MM.1S (cell line): ENCODE data around the gene NSD2.

Source experiments
- DNase-seq: peaks from one replicate; pipeline ENCODE4 v3.0.0-alpha.2; 2015
- H2AFZ ChIP-seq: fragments of 300-600 bp; sonication (generic); 2 replicates; pipeline ENCODE4 v1.6.0; 2016; ENCODE audit warnings: antibody characterized with exemption, low read length
- H3F3A ChIP-seq: fragments of 300-600 bp; sonication (generic); 2 replicates; pipeline ENCODE4 v1.6.1; 2016; ENCODE audit warnings: mild to moderate bottlenecking, antibody characterized with exemption, low read length, moderate library complexity, mixed read lengths; ENCODE audit not compliant: insufficient read depth
- H3K27ac ChIP-seq: fragments of 300-600 bp; sonication (generic); 2 replicates; pipeline ENCODE4 v1.5.1; 2016; ENCODE audit warnings: mild to moderate bottlenecking, low read length
- H3K27me3 ChIP-seq: fragments of 300-600 bp; sonication (generic); replicated peaks from 2 replicates; pipeline ENCODE4 v1.6.0; 2016; ENCODE audit warnings: low read length; ENCODE audit not compliant: insufficient read depth
- H3K36me3 ChIP-seq: fragments of 300-600 bp; sonication (generic); replicated peaks from 2 replicates; pipeline ENCODE4 v1.6.1; 2016; ENCODE audit warnings: mild to moderate bottlenecking, low read length, mixed read lengths; ENCODE audit not compliant: insufficient read depth
- H3K4me1 ChIP-seq: fragments of 300-600 bp; sonication (generic); 2 replicates; pipeline ENCODE4 v1.6.1; 2016; ENCODE audit warnings: low read length, mixed read lengths
- H3K4me2 ChIP-seq: fragments of 300-600 bp; sonication (generic); 2 replicates; pipeline ENCODE4 v1.6.0; 2016; ENCODE audit warnings: low read depth, low read length
- H3K4me3 ChIP-seq: fragments of 300-600 bp; sonication (generic); 2 replicates; pipeline ENCODE4 v1.5.1; 2016; ENCODE audit warnings: low read length, mixed read lengths
- H3K79me2 ChIP-seq: fragments of 300-600 bp; sonication (generic); 2 replicates; pipeline ENCODE4 v1.6.1; 2016; ENCODE audit warnings: mixed run types, low read length, mixed read lengths
- H3K9ac ChIP-seq: fragments of 300-600 bp; sonication (generic); 2 replicates; pipeline ENCODE4 v1.6.1; 2016; ENCODE audit warnings: low read length, mixed read lengths
- H3K9me2 ChIP-seq: fragments of 300-600 bp; sonication (generic); replicated peaks from 2 replicates; pipeline ENCODE4 v1.6.1; 2016; ENCODE audit warnings: mild to moderate bottlenecking, low read length, mixed read lengths; ENCODE audit not compliant: insufficient read depth
- H3K9me3 ChIP-seq: fragments of 300-600 bp; sonication (generic); replicated peaks from 2 replicates; pipeline ENCODE4 v1.6.1; 2016; ENCODE audit warnings: mild to moderate bottlenecking, low read length, mixed read lengths; ENCODE audit not compliant: insufficient read depth
- H4K20me1 ChIP-seq: fragments of 300-600 bp; sonication (generic); 2 replicates; pipeline ENCODE4 v1.6.1; 2016; ENCODE audit warnings: mild to moderate bottlenecking, low read length, moderate library complexity, mixed read lengths; ENCODE audit not compliant: insufficient read depth
- EZH2 ChIP-seq: fragments of 300-600 bp; sonication (generic); optimal IDR thresholded peaks from 2 replicates; pipeline ENCODE3; 2017; ENCODE audit warnings: low read depth, mild to moderate bottlenecking, antibody characterized with exemption, low read length, mixed read lengths
- EZH2phosphoT487 ChIP-seq: fragments of 300-600 bp; sonication (generic); IDR thresholded peaks from 2 replicates; pipeline ENCODE4 v1.6.1; 2018; ENCODE audit warnings: antibody characterized with exemption, low read length
- TF ChIP-seq, protein P1 (sequence below): fragments of 300-600 bp; sonication (generic); IDR thresholded peaks from 2 replicates; pipeline ENCODE4 v1.5.1; 2016; ENCODE audit warnings: antibody characterized with exemption, low read length, mixed read lengths

Gene NSD2

DNA sequence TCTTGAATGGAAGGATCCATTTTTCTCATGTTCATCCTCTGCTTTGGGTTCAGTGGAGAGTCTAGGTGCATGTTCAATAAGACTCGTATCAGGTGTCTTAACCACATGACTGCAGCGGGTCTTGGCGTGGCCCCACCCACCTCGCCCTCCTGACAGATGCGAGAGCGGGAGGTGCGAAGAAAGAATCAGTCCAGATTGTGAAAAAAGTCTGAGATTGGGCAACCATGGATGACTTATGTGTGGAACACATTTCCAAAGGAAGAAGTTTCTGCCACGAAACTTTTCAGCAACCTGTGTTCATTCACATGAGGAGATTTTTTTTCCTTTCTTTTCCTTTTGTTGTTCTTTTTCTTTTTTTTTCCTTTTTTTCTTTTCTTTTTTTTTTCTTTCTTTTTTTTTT is 66.8 kb downstream of the NSD2 start:
- TF ChIP-seq, protein P1, sequence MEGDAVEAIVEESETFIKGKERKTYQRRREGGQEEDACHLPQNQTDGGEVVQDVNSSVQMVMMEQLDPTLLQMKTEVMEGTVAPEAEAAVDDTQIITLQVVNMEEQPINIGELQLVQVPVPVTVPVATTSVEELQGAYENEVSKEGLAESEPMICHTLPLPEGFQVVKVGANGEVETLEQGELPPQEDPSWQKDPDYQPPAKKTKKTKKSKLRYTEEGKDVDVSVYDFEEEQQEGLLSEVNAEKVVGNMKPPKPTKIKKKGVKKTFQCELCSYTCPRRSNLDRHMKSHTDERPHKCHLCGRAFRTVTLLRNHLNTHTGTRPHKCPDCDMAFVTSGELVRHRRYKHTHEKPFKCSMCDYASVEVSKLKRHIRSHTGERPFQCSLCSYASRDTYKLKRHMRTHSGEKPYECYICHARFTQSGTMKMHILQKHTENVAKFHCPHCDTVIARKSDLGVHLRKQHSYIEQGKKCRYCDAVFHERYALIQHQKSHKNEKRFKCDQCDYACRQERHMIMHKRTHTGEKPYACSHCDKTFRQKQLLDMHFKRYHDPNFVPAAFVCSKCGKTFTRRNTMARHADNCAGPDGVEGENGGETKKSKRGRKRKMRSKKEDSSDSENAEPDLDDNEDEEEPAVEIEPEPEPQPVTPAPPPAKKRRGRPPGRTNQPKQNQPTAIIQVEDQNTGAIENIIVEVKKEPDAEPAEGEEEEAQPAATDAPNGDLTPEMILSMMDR, result no peak
- TF ChIP-seq EZH2phosphoT487 (no peak), EZH2 (no peak)

DNA sequence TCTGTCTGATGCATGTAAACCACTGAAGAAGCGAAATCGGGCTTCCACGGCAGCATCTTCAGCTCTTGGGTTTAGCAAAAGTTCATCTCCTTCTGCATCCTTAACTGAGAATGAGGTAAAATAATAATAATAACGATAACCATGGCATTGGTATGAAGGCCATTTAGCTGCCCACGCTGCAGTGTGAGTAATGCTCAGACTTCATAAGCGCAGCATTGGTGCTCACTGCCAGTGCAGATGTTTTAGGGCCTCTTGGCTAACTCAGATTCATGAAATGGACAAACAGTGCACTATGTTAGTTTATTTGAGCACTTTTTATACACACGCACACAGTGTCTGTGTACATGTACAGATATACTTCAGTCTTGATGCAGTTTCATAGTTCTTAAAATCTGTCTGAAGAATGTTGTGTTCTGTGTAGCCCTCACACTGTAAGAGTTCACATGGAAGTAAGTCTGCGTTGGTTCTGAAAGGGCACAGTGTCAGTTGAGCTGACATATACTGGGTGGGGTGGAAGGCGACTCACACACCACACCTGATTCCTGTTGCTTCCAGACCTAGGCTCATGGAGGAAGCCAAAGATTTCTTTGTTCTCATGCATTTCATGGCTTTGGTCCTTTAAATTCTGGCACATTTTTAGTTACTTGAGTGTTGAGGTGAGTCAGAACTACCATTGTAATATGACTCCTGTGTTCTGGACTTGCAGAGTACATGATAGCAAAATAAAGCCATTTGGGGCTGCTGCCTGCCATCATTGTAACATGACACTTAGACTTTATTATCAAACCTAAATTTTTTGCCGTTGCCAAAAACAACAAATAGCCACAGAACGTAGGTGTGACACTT is 68.7 kb downstream of the NSD2 start:
- no peak for DNase-seq
- peaks cover 38% of the 10 kb centered on the region for H3K36me3 ChIP-seq
- H3K27me3 ChIP-seq, result no peaks in the 10 kb centered on the region
- no peaks in the 10 kb centered on the region for H3K9me3 ChIP-seq
- no peaks in the 10 kb centered on the region for H3F3A ChIP-seq
- peaks cover 21% of the 10 kb centered on the region for H3K79me2 ChIP-seq
- no peaks in the 10 kb centered on the region for H3K4me1 ChIP-seq
- H2AFZ ChIP-seq, result no peak overlapping the region
- no peaks in the 10 kb centered on the region for H3K9me2 ChIP-seq
- no peak overlapping the region for H3K9ac ChIP-seq
- no peaks in the 10 kb centered on the region for H4K20me1 ChIP-seq
- H3K4me2 ChIP-seq, result no peak overlapping the region
- no peak overlapping the region for H3K4me3 ChIP-seq
- no peak overlapping the region for H3K27ac ChIP-seq
- TF ChIP-seq EZH2 (no peak), EZH2phosphoT487 (no peak)

More for the DNA sequence above, 66.8 kb downstream of the NSD2 start:
- Histone ChIP-seq H3K9ac (no peak overlapping the region), H3K9me2 (no peaks in the 10 kb centered on the region), H3K4me3 (no peak overlapping the region), H3K79me2 (peaks cover 17% of the 10 kb centered on the region), H4K20me1 (no peaks in the 10 kb centered on the region), H3K4me1 (no peaks in the 10 kb centered on the region), H3F3A (no peaks in the 10 kb centered on the region), H3K27me3 (no peaks in the 10 kb centered on the region), H3K4me2 (no peak overlapping the region), H3K27ac (no peak overlapping the region), H3K36me3 (peaks cover 31% of the 10 kb centered on the region), H2AFZ (no peak overlapping the region), H3K9me3 (no peaks in the 10 kb centered on the region)
- DNase-seq, result no peak

DNA sequence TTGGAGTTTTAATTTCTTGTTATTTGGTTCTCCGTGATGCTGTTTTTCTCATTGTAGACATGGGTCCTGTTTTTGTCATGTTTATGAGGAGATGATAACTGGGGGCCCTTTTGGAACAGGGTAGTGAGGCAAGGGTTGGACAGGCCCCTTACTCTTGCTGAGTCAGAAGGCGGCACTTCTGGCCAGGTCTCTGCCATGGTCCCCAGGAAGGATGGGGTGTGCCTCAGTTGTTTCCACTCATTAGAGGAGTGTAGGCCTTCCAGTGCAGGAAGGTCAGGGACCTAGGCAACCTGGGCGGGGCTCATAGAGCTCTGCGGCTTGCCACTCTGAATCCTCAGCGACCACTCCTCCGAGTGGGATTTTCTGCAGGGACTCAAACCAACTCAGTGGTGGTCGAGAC is 69.4 kb downstream of the NSD2 start:
- no peaks in the 10 kb centered on the region for H3F3A ChIP-seq
- H3K27ac ChIP-seq, result no peak overlapping the region
- H3K36me3 ChIP-seq, result peaks cover 38% of the 10 kb centered on the region
- no peak for DNase-seq
- TF ChIP-seq EZH2phosphoT487 (no peak), EZH2 (no peak)
- TF ChIP-seq, protein P1, result no peak
- no peak overlapping the region for H3K4me3 ChIP-seq
- no peaks in the 10 kb centered on the region for H3K9me2 ChIP-seq
- no peaks in the 10 kb centered on the region for H3K9me3 ChIP-seq
- no peaks in the 10 kb centered on the region for H3K4me1 ChIP-seq
- H3K27me3 ChIP-seq, result no peaks in the 10 kb centered on the region
- H3K4me2 ChIP-seq, result no peak overlapping the region
- no peak overlapping the region for H2AFZ ChIP-seq
- no peak overlapping the region for H3K9ac ChIP-seq
- peaks cover 16% of the 10 kb centered on the region for H3K79me2 ChIP-seq
- no peaks in the 10 kb centered on the region for H4K20me1 ChIP-seq

DNA sequence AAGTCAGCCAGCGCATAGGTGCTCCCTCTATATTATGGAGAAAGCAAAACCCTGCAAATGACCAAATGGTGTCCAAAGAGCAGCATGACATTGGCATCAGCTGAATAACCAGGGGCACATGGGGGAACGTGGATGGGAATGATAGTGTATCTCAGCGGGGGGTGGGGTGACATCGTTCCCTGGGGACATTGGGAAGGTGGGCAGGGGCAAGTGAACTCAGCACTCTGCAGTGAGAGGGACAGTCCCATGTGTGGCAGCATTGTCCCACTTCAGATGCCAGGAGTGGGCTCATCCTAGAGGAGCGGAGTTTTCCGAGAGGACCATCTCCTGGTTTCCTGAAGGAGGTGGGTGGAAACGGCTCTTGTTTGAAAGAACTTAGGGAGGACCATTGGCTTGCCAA is 72.7 kb downstream of the NSD2 start:
- Histone ChIP-seq H3F3A (no peaks in the 10 kb centered on the region), H3K79me2 (peaks cover 12% of the 10 kb centered on the region; the same call in 1 of the 2 replicates), H3K9ac (no peak overlapping the region), H3K9me3 (no peaks in the 10 kb centered on the region), H3K27me3 (no peaks in the 10 kb centered on the region), H2AFZ (no peak overlapping the region), H3K27ac (no peak overlapping the region), H3K9me2 (no peaks in the 10 kb centered on the region), H3K4me2 (no peak overlapping the region), H3K4me3 (no peak overlapping the region), H4K20me1 (no peaks in the 10 kb centered on the region), H3K4me1 (no peaks in the 10 kb centered on the region), H3K36me3 (peaks cover 33% of the 10 kb centered on the region)
- no peak for DNase-seq
- TF ChIP-seq EZH2 (no peak), EZH2phosphoT487 (no peak)
- TF ChIP-seq, protein P1, result no peak
